HepG2 (cell line): ENCODE measurements around the gene ANKRD6. TPM values are rescaled to one million over a fixed set of nuclear protein-coding genes. Genes with fewer than 3 reads are reported as not detected.
A peak's percentile ranks its signal among the peaks of the same experiment; 100 is the strongest.

Experiments
- ATF7 ChIP-seq, 2 experiments: fragments of 450-650 bp in 1 of 2; sonication (generic) in 1 of 2; formaldehyde crosslinking in 1 of 2; IDR thresholded peaks; 2 replicates each; pipeline versions ENCODE4 v1.4.0 to v1.6.1; 2016 to 2020; ENCODE audit warnings: antibody characterized with exemption in 1 of 2, mild to moderate bottlenecking in 1 of 2, missing genetic modification reagents in 1 of 2
- KAT8 ChIP-seq: IDR thresholded peaks from 2 replicates; pipeline ENCODE4 v1.6.1; 2016; ENCODE audit warnings: missing genetic modification reagents, missing compliant biosample characterization
- MTF2 ChIP-seq: sonication (generic); formaldehyde crosslinking; IDR thresholded peaks from 2 replicates; pipeline ENCODE4 v1.5.0; 2020; ENCODE audit warnings: missing genetic modification reagents, borderline replicate concordance
- NRL ChIP-seq: sonication (generic); formaldehyde crosslinking; IDR thresholded peaks from 2 replicates; pipeline ENCODE4 v1.5.0; 2020; ENCODE audit warnings: missing genetic modification reagents, mild to moderate bottlenecking, moderate library complexity, borderline replicate concordance
- RFX1 ChIP-seq: fragments of 450-650 bp; IDR thresholded peaks from 2 replicates; pipeline ENCODE4 v1.6.1; 2017
- SCMH1 ChIP-seq: sonication (generic); formaldehyde crosslinking; IDR thresholded peaks from 2 replicates; pipeline ENCODE4 v1.9.0; 2021; ENCODE audit warnings: missing genetic modification reagents, mild to moderate bottlenecking, borderline replicate concordance
- SRSF9 ChIP-seq: fragments of 200-400 bp; formaldehyde crosslinking; IDR thresholded peaks from 2 replicates; pipeline ENCODE4 v1.6.1; 2018; ENCODE audit warnings: borderline replicate concordance, mild to moderate bottlenecking, low read depth, low read length; ENCODE audit not compliant: insufficient read depth, poor library complexity, severe bottlenecking
- USF2 ChIP-seq, 2 experiments: sonication (generic) in 1 of 2; formaldehyde crosslinking in 1 of 2; IDR thresholded peaks; 2 replicates each; pipeline versions ENCODE4 v1.5.1 to v1.6.1; 2011 to 2020; ENCODE audit warnings: borderline replicate concordance in 1 of 2, low read depth in 1 of 2, low read length in 1 of 2, mild to moderate bottlenecking in 1 of 2, missing genetic modification reagents in 1 of 2, moderate library complexity in 1 of 2
- ZNF317 ChIP-seq: sonication (generic); formaldehyde crosslinking; IDR thresholded peaks from 2 replicates; pipeline ENCODE4 v1.5.0; 2020; ENCODE audit warnings: mild to moderate bottlenecking, missing genetic modification reagents
- ZNF337 ChIP-seq: sonication (generic); formaldehyde crosslinking; IDR thresholded peaks from 2 replicates; pipeline ENCODE4 v1.5.1; 2020; ENCODE audit warnings: missing genetic modification reagents, low read depth, mild to moderate bottlenecking, borderline replicate concordance
- ZNF383 ChIP-seq: sonication (generic); formaldehyde crosslinking; IDR thresholded peaks from 2 replicates; pipeline ENCODE4 v1.4.0; 2020; ENCODE audit warnings: missing genetic modification reagents, mild to moderate bottlenecking, borderline replicate concordance
- ZNF737 ChIP-seq: sonication (generic); formaldehyde crosslinking; IDR thresholded peaks from 2 replicates; pipeline ENCODE4 v1.5.0; 2020; ENCODE audit warnings: missing genetic modification reagents, mild to moderate bottlenecking, borderline replicate concordance
- polyA plus RNA-seq, 8 experiments: library from polyadenylated mRNA; depleted of rRNA in 3 of 8; stranded (reverse) in 7 of 8; unstranded in 1 of 8; fragments of >200 nt; fragmentation: Illumina TruSeq in 4 of 8; extraction: Trizol in 4 of 8; gene quantifications; 2 replicates each; pipeline versions ENCODE4 v1.2.1 to v1.2.3, GENCODE V29; 2011 to 2016; ENCODE audit warnings: low read depth in 4 of 8, missing spikeins in 1 of 8, mixed read lengths in 1 of 8; ENCODE audit not compliant: insufficient read depth in 1 of 8
- total RNA-seq, 5 experiments: library from RNA; depleted of rRNA; stranded (reverse); fragments of >200 nt; fragmentation: Illumina TruSeq; extraction: Trizol; gene quantifications; 2 replicates each; pipeline ENCODE4 v1.2.3, GENCODE V29; 2016; ENCODE audit warnings: low read depth in 1 of 5
- TF ChIP-seq, protein P1 (sequence below): IDR thresholded peaks from 2 replicates; pipeline ENCODE4 v1.6.1; 2016; ENCODE audit warnings: low read depth, missing genetic modification reagents, missing compliant biosample characterization
- TF ChIP-seq, protein P2 (sequence below): sonication (generic); formaldehyde crosslinking; IDR thresholded peaks from 2 replicates; pipeline ENCODE4 v1.4.0; 2020; ENCODE audit warnings: missing genetic modification reagents

ANKRD6 gene
- total and polyA plus RNA-seq, 2 of the 13 experiments (the other 11 are each of a cell fraction or from before 2014, with no cell fraction given) = 0.18 to 0.36 TPM

DNA sequence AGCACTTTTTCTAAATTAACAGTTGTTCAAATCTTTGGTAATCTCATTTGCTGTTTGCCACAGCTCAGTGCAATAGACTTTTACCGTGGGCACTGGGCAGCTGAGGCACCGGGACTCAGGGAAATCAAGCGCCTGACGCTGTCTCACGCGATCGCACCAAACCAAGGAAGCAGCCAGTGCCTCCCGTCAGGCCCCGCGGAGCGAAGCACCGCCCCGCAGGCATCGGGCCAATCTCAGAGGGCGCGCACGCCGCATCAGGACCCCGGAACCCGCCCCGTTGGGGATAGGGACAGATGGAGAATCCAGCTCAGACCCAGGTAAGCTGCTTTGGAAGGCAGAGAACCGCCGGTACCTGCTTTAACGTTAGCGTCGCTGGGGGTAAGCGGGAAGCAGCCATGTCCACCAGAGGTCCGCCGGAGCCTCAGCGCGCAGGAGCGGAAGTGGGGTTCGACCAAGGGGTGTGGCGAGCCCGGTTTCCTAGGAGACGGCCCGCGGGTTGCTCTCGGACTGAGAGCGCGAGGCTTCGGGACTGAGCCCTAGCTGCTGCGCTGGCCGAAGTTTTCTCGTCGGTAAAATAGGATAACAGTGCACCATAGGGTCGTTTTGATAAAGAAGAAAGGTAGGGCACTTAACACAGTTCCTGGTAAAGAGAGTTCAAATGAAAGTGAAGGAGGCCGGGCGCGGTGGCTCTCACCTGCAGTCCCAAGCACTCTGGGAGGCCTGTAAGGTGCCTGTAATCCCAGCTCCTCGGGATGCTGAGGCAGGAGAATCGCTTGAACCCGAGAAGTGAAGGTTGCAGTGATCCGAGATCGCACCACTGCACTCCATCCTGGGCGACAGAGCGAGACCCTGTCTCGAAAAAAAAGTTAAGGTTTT is 205.6 kb downstream of the ANKRD6 start, which contains the start of gene LYRM2 (continued):
- TF ChIP-seq, protein P1, sequence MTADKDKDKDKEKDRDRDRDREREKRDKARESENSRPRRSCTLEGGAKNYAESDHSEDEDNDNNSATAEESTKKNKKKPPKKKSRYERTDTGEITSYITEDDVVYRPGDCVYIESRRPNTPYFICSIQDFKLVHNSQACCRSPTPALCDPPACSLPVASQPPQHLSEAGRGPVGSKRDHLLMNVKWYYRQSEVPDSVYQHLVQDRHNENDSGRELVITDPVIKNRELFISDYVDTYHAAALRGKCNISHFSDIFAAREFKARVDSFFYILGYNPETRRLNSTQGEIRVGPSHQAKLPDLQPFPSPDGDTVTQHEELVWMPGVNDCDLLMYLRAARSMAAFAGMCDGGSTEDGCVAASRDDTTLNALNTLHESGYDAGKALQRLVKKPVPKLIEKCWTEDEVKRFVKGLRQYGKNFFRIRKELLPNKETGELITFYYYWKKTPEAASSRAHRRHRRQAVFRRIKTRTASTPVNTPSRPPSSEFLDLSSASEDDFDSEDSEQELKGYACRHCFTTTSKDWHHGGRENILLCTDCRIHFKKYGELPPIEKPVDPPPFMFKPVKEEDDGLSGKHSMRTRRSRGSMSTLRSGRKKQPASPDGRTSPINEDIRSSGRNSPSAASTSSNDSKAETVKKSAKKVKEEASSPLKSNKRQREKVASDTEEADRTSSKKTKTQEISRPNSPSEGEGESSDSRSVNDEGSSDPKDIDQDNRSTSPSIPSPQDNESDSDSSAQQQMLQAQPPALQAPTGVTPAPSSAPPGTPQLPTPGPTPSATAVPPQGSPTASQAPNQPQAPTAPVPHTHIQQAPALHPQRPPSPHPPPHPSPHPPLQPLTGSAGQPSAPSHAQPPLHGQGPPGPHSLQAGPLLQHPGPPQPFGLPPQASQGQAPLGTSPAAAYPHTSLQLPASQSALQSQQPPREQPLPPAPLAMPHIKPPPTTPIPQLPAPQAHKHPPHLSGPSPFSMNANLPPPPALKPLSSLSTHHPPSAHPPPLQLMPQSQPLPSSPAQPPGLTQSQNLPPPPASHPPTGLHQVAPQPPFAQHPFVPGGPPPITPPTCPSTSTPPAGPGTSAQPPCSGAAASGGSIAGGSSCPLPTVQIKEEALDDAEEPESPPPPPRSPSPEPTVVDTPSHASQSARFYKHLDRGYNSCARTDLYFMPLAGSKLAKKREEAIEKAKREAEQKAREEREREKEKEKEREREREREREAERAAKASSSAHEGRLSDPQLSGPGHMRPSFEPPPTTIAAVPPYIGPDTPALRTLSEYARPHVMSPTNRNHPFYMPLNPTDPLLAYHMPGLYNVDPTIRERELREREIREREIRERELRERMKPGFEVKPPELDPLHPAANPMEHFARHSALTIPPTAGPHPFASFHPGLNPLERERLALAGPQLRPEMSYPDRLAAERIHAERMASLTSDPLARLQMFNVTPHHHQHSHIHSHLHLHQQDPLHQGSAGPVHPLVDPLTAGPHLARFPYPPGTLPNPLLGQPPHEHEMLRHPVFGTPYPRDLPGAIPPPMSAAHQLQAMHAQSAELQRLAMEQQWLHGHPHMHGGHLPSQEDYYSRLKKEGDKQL (CRISPR knock-in tag) = no peak
- TF ChIP-seq SCMH1 (CRISPR knock-in tag) (no peak), ZNF383 (CRISPR knock-in tag) (no peak), MTF2 (CRISPR knock-in tag) (no peak), NRL (peak; percentile 83; the same call in 1 of the 2 replicates), USF2 (IDR thresholded peaks at IDR 0.05; ENCODE audit: low read depth, low read length) (no peak), USF2 (CRISPR knock-in tag; IDR thresholded peaks at IDR 0.05; ENCODE audit: borderline replicate concordance) (no peak), RFX1 (peak; percentile 68), ZNF317 (CRISPR knock-in tag) (0 out of 2 replicates have a peak, but pooled peaks have one; percentile 51), ZNF737 (CRISPR knock-in tag) (peak; percentile 36; the same call in 1 of the 2 replicates), ATF7 (IDR thresholded peaks at IDR 0.05) (no peak), ATF7 (CRISPR knock-in tag; IDR thresholded peaks at IDR 0.05) (no peak), KAT8 (CRISPR knock-in tag) (peak; percentile 95), ZNF337 (CRISPR knock-in tag) (peak; percentile 67; the same call in 1 of the 2 replicates), SRSF9 (no peak)
- TF ChIP-seq, protein P2, sequence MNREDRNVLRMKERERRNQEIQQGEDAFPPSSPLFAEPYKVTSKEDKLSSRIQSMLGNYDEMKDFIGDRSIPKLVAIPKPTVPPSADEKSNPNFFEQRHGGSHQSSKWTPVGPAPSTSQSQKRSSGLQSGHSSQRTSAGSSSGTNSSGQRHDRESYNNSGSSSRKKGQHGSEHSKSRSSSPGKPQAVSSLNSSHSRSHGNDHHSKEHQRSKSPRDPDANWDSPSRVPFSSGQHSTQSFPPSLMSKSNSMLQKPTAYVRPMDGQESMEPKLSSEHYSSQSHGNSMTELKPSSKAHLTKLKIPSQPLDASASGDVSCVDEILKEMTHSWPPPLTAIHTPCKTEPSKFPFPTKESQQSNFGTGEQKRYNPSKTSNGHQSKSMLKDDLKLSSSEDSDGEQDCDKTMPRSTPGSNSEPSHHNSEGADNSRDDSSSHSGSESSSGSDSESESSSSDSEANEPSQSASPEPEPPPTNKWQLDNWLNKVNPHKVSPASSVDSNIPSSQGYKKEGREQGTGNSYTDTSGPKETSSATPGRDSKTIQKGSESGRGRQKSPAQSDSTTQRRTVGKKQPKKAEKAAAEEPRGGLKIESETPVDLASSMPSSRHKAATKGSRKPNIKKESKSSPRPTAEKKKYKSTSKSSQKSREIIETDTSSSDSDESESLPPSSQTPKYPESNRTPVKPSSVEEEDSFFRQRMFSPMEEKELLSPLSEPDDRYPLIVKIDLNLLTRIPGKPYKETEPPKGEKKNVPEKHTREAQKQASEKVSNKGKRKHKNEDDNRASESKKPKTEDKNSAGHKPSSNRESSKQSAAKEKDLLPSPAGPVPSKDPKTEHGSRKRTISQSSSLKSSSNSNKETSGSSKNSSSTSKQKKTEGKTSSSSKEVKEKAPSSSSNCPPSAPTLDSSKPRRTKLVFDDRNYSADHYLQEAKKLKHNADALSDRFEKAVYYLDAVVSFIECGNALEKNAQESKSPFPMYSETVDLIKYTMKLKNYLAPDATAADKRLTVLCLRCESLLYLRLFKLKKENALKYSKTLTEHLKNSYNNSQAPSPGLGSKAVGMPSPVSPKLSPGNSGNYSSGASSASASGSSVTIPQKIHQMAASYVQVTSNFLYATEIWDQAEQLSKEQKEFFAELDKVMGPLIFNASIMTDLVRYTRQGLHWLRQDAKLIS = no peak
